Uterus (tissue), 2 donors: ENCODE results near the gene DMBT1.

Experiments
- CTCF ChIP-seq, 4 experiments: fragments of 200-600 bp in 2 of 4; fragments of 450-650 bp in 2 of 4; sonication (generic) in 2 of 4; IDR thresholded peaks; one replicate each; pipeline ENCODE4 v1.5.1; 2016 to 2019; ENCODE audit warnings: antibody characterized with exemption in 4 of 4, mild to moderate bottlenecking in 2 of 4, moderate library complexity in 1 of 4
- POLR2A ChIP-seq, 2 donors: fragments of 450-650 bp; IDR thresholded peaks; one replicate each; pipeline ENCODE4 v1.6.1; 2016; ENCODE audit warnings: antibody characterized with exemption in 2 of 2, mild to moderate bottlenecking in 1 of 2, moderate library complexity in 1 of 2

GRCh38 chr10:122561792-122562191 is 1.2 kb downstream of the DMBT1 start:
- TF ChIP-seq POLR2A (IDR thresholded peaks at IDR 0.05), result no peak
- TF ChIP-seq CTCF (IDR thresholded peaks at IDR 0.05), result no peak
